ENCODE results near the gene RPL21. TPM values are rescaled to one million over a fixed set of nuclear protein-coding genes. Genes with fewer than 3 reads are reported as not detected.

RPL21 gene
- total RNA-seq, 3 donors from 2014 or later (not counting 1 experiment from before 2014, with no cell fraction given), result 969 to 1,229 (median 1,130) TPM

DNA sequence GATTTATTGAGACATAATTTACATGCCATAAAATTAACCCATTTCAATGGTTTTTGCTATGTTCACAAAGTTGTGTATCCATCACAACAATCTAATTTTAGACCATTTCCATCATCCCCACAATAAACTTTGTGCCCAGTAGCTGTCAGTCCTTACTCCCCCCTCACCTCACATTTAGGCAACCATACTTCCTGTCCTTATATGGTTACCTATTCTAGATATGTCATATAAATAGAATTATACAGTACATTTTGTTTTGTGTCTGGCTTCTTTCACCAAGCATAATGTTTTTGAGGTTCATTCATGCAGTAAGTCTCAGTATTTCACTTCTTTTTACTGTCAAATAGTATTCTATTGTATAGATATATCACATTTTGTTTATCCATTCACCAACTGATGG, 23.2 kb upstream of the RPL21 start:
- Mint-ChIP-seq H3K27ac (no peak overlapping the region), H3K36me3 (peaks cover 20% of the 10 kb centered on the region), H3K4me1 (no peaks in the 10 kb centered on the region)

DNA sequence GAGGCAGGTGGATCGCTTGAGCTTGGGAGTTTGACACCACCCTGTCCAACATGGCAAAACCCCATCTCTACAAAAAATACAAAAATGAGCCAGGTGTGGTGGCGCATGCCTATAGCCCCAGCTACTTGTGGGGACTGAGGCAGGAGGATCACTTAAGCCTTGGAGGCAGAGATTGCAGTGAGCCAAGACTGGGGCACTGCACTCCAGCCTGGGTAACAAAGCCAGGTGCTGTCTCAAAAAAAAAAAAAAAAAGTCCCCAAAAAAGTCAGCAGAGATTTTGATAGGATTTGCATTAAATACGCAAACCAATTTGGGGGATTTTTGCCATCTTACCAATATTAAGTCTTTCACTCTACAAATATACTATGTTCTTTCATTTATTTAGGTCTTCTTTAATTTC, 21.7 kb upstream of the RPL21 start:
- no peak for DNase-seq
- 93% methylated on average over 3 of the region's 3 CpGs for WGBS (ENCODE audit: insufficient coverage)
- TF ChIP-seq, protein P1, sequence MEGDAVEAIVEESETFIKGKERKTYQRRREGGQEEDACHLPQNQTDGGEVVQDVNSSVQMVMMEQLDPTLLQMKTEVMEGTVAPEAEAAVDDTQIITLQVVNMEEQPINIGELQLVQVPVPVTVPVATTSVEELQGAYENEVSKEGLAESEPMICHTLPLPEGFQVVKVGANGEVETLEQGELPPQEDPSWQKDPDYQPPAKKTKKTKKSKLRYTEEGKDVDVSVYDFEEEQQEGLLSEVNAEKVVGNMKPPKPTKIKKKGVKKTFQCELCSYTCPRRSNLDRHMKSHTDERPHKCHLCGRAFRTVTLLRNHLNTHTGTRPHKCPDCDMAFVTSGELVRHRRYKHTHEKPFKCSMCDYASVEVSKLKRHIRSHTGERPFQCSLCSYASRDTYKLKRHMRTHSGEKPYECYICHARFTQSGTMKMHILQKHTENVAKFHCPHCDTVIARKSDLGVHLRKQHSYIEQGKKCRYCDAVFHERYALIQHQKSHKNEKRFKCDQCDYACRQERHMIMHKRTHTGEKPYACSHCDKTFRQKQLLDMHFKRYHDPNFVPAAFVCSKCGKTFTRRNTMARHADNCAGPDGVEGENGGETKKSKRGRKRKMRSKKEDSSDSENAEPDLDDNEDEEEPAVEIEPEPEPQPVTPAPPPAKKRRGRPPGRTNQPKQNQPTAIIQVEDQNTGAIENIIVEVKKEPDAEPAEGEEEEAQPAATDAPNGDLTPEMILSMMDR (IDR thresholded peaks at IDR 0.05), result no peak
- no peak overlapping the region for H3K27ac ChIP-seq (ENCODE audit: low read length)
- H3K4me3 Mint-ChIP-seq, result no peak overlapping the region
- no peaks in the 10 kb centered on the region for H3K36me3 ChIP-seq (ENCODE audit: control insufficient read depth, insufficient read depth, low read length)
- no peaks in the 10 kb centered on the region for H3K4me1 Mint-ChIP-seq
- peaks cover 3 to 5% of the 10 kb centered on the region in 2 donors for H3K9me3 Mint-ChIP-seq
- intact Hi-C loops (cut with micrococcal nuclease), result no loop called here
- H3K4me3 ChIP-seq (ENCODE audit: low read length), result no peak overlapping the region
- H3K9me3 ChIP-seq (ENCODE audit: control insufficient read depth, insufficient read depth, low read length), result peaks cover 12% of the 10 kb centered on the region
- peaks cover 6 to 7% of the 10 kb centered on the region in 2 donors for H3K27me3 Mint-ChIP-seq (ENCODE audit: low read depth in 2 of 2)
- no peaks in the 10 kb centered on the region for H3K27me3 ChIP-seq (ENCODE audit: control insufficient read depth, insufficient read depth, low read length)
- peaks cover 20% of the 10 kb centered on the region for H3K36me3 Mint-ChIP-seq
- H3K27ac Mint-ChIP-seq, result no peak overlapping the region
- ATAC-seq, result no peak
- H3K4me1 ChIP-seq (ENCODE audit: control insufficient read depth, insufficient read depth, low read length), result no peaks in the 10 kb centered on the region

More for the DNA sequence above, 23.2 kb upstream of the RPL21 start:
- Mint-ChIP-seq H3K4me3 (no peak overlapping the region), H3K27me3 (ENCODE audit: low read depth in 2 of 2) (peaks cover 4 to 6% of the 10 kb centered on the region in 2 donors), H3K9me3 (peaks cover 3 to 5% of the 10 kb centered on the region in 2 donors)
- H3K4me3 ChIP-seq (ENCODE audit: low read length), result no peak overlapping the region
- ATAC-seq (no peak), DNase-seq (no peak)
- H3K9me3 ChIP-seq (ENCODE audit: control insufficient read depth, insufficient read depth, low read length), result peaks cover 14% of the 10 kb centered on the region
- intact Hi-C loops (cut with micrococcal nuclease), result no loop called here
- H3K27ac ChIP-seq (ENCODE audit: low read length), result no peak overlapping the region
- no peaks in the 10 kb centered on the region for H3K36me3 ChIP-seq (ENCODE audit: control insufficient read depth, insufficient read depth, low read length)
- TF ChIP-seq, protein P1 (IDR thresholded peaks at IDR 0.05), result no peak
- no peaks in the 10 kb centered on the region for H3K4me1 ChIP-seq (ENCODE audit: control insufficient read depth, insufficient read depth, low read length)
- H3K27me3 ChIP-seq (ENCODE audit: control insufficient read depth, insufficient read depth, low read length), result no peaks in the 10 kb centered on the region

DNA sequence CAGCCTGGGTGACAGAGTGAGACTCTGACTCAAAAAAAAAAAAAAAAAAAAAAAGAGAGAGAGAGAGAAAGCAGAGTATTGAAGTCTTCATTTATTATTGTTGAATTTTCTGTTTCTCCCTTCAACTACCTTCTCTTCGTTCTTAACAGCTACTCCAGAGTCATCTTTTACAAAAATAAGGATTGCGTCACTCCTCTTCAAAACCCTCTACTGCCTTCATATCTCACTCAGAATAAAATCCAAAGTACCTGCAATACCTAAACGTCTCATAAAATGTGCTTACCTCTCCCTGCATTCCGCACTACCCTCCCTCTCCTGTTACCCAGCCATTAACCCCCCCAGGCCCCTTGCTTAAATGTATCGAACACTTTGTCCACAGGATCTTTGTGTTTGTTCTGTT, 17.4 kb upstream of the RPL21 start:
- TF ChIP-seq, protein P1 (IDR thresholded peaks at IDR 0.05), result no peak
- Histone ChIP-seq H3K4me3 (ENCODE audit: low read length) (no peak overlapping the region), H3K27me3 (ENCODE audit: control insufficient read depth, insufficient read depth, low read length) (no peaks in the 10 kb centered on the region), H3K9me3 (ENCODE audit: control insufficient read depth, insufficient read depth, low read length) (peaks cover 9% of the 10 kb centered on the region), H3K4me1 (ENCODE audit: control insufficient read depth, insufficient read depth, low read length) (no peaks in the 10 kb centered on the region), H3K36me3 (ENCODE audit: control insufficient read depth, insufficient read depth, low read length) (no peaks in the 10 kb centered on the region), H3K27ac (ENCODE audit: low read length) (no peak overlapping the region)
- Mint-ChIP-seq H3K27ac (no peak overlapping the region), H3K36me3 (peaks cover 19% of the 10 kb centered on the region), H3K9me3 (peaks cover 0 to 1% of the 10 kb centered on the region in 2 donors), H3K4me1 (no peaks in the 10 kb centered on the region), H3K4me3 (no peak overlapping the region), H3K27me3 (ENCODE audit: low read depth in 2 of 2) (peaks cover 0 to 8% of the 10 kb centered on the region in 2 donors)
- no peak for DNase-seq
- no peak for ATAC-seq
- intact Hi-C loops (cut with micrococcal nuclease), result no loop called here
- WGBS (ENCODE audit: insufficient coverage), result 93% methylated on average over 5 of the region's 5 CpGs

DNA sequence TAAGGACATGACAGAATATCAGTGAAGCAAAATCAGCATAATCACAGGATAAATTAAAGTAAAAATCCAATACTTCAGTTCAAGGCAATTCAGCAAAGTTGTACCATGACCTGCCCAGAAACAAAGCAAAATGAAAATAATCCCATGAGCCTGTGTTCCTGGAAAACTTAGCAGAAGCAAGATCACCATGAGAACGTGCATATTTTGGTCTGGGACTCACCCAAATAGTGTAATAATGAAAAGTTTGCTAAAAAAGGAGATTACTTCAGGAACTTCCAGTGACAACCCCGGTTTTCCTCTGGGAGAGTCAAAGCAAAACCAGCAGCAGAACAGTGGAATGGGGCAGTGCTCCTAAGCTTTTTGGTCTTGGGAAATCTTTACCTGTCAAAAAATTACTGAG, 14.9 kb upstream of the RPL21 start:
- no peak overlapping the region for H3K4me3 ChIP-seq (ENCODE audit: low read length)
- TF ChIP-seq, protein P1 (IDR thresholded peaks at IDR 0.05), result no peak
- H3K27ac Mint-ChIP-seq, result no peak overlapping the region
- no peaks in the 10 kb centered on the region for H3K9me3 Mint-ChIP-seq
- no peak overlapping the region for H3K4me3 Mint-ChIP-seq
- DNase-seq (no peak), ATAC-seq (no peak)
- H3K9me3 ChIP-seq (ENCODE audit: control insufficient read depth, insufficient read depth, low read length), result peaks cover 3% of the 10 kb centered on the region
- no peaks in the 10 kb centered on the region for H3K36me3 ChIP-seq (ENCODE audit: control insufficient read depth, insufficient read depth, low read length)
- intact Hi-C loops (cut with micrococcal nuclease), result no loop called here
- no peaks in the 10 kb centered on the region for H3K4me1 Mint-ChIP-seq
- H3K27ac ChIP-seq (ENCODE audit: low read length), result no peak overlapping the region
- H3K27me3 Mint-ChIP-seq (ENCODE audit: low read depth in 2 of 2), result peaks cover 0 to 8% of the 10 kb centered on the region in 2 donors
- no peaks in the 10 kb centered on the region for H3K4me1 ChIP-seq (ENCODE audit: control insufficient read depth, insufficient read depth, low read length)
- no peaks in the 10 kb centered on the region for H3K27me3 ChIP-seq (ENCODE audit: control insufficient read depth, insufficient read depth, low read length)
- 94% methylated on average over 2 of the region's 2 CpGs for WGBS (ENCODE audit: insufficient coverage)
- peaks cover 15% of the 10 kb centered on the region for H3K36me3 Mint-ChIP-seq

Data from natural killer cell (primary cell).